Neutrophil (primary cell): ENCODE measurements around the gene MAST3.

ENCODE experiments used
- H3K27ac ChIP-seq: fragments of 200-600 bp; sonication (generic); 2 replicates; pipeline ENCODE4 v1.5.1; 2016; ENCODE audit warnings: mild to moderate bottlenecking, moderate library complexity
- H3K27me3 ChIP-seq: fragments of 200-600 bp; sonication (generic); 2 replicates; pipeline ENCODE4 v1.6.0; 2016; ENCODE audit warnings: mild to moderate bottlenecking
- H3K36me3 ChIP-seq: fragments of 200-600 bp; sonication (generic); 2 replicates; pipeline ENCODE4 v1.5.1; 2017
- H3K4me1 ChIP-seq, 2 experiments: fragments of 200-600 bp in 1 of 2; sonication (generic) in 1 of 2; 1 replicate in 1 of 2; 2 replicates in 1 of 2; pipeline versions ENCODE4 v1.5.1 to v1.6.1; 2013 to 2016; ENCODE audit warnings: low read depth in 1 of 2, low read length in 1 of 2, mild to moderate bottlenecking in 1 of 2, moderate library complexity in 1 of 2; ENCODE audit not compliant: control insufficient read depth in 1 of 2, insufficient read depth in 1 of 2
- H3K4me3 ChIP-seq, 2 experiments: fragments of 200-600 bp in 1 of 2; sonication (generic) in 1 of 2; 1 replicate in 1 of 2; 2 replicates in 1 of 2; pipeline ENCODE4 v1.5.1; 2013 to 2016; ENCODE audit warnings: low read depth in 1 of 2, low read length in 1 of 2, mild to moderate bottlenecking in 1 of 2, moderate library complexity in 1 of 2
- H3K9me3 ChIP-seq: fragments of 200-600 bp; sonication (generic); 2 replicates; pipeline ENCODE4 v1.5.1; 2016
- TF ChIP-seq, protein P1 (sequence below): fragments of 200-600 bp; sonication (generic); IDR thresholded peaks from 2 replicates; pipeline ENCODE4 v1.5.1; 2016; ENCODE audit warnings: antibody characterized with exemption

The MAST3 gene

GRCh38 chr19:18168673-18169381 lies 71.2 kb downstream of the MAST3 start:
- H3K9me3 ChIP-seq, result no peaks in the 10 kb centered on the region
- TF ChIP-seq, protein P1, sequence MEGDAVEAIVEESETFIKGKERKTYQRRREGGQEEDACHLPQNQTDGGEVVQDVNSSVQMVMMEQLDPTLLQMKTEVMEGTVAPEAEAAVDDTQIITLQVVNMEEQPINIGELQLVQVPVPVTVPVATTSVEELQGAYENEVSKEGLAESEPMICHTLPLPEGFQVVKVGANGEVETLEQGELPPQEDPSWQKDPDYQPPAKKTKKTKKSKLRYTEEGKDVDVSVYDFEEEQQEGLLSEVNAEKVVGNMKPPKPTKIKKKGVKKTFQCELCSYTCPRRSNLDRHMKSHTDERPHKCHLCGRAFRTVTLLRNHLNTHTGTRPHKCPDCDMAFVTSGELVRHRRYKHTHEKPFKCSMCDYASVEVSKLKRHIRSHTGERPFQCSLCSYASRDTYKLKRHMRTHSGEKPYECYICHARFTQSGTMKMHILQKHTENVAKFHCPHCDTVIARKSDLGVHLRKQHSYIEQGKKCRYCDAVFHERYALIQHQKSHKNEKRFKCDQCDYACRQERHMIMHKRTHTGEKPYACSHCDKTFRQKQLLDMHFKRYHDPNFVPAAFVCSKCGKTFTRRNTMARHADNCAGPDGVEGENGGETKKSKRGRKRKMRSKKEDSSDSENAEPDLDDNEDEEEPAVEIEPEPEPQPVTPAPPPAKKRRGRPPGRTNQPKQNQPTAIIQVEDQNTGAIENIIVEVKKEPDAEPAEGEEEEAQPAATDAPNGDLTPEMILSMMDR, result no peak
- H3K36me3 ChIP-seq, result no peaks in the 10 kb centered on the region
- H3K27ac ChIP-seq, result peak overlapping the region; percentile 98
- peaks cover 44 to 58% of the 10 kb centered on the region in 2 experiments for H3K4me1 ChIP-seq
- H3K27me3 ChIP-seq, result no peaks in the 10 kb centered on the region
- H3K4me3 ChIP-seq, result no peak overlapping the region

DNA sequence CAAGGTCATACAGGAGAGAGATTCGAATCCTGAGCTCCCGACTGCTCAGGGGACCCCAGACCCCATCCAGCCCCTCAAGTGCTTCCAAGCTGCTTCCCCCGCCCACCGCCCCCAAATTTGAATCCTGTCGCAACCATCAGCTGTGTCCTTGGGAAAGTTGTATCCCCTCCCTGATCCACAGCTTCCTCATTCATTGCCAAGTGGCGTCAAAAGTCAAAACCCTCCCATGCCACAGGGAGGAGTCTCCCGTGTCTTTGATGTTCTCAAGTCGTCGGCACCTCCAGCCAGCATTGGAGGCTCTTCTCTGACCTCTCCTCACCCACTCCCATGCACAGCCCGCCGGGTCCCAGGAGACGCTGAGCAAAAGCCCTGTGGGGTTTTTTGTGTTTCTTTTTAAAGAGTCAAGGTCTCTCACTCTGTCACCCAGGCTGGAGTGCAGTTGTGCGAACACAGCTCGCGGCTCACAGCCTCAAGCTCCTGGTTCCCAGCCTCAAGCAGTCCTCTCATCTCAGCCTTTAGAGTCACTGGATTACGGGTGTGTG lies 73.2 kb downstream of the MAST3 start:
- Histone ChIP-seq H3K36me3 (peaks cover 9% of the 10 kb centered on the region), H3K27me3 (peaks cover 9% of the 10 kb centered on the region), H3K9me3 (no peaks in the 10 kb centered on the region), H3K27ac (peak overlapping the region; percentile 98), H3K4me1 (peaks cover 62 to 76% of the 10 kb centered on the region in 2 experiments), H3K4me3 (peak overlapping the region; percentile 46 to 52)
- TF ChIP-seq, protein P1, result no peak

DNA sequence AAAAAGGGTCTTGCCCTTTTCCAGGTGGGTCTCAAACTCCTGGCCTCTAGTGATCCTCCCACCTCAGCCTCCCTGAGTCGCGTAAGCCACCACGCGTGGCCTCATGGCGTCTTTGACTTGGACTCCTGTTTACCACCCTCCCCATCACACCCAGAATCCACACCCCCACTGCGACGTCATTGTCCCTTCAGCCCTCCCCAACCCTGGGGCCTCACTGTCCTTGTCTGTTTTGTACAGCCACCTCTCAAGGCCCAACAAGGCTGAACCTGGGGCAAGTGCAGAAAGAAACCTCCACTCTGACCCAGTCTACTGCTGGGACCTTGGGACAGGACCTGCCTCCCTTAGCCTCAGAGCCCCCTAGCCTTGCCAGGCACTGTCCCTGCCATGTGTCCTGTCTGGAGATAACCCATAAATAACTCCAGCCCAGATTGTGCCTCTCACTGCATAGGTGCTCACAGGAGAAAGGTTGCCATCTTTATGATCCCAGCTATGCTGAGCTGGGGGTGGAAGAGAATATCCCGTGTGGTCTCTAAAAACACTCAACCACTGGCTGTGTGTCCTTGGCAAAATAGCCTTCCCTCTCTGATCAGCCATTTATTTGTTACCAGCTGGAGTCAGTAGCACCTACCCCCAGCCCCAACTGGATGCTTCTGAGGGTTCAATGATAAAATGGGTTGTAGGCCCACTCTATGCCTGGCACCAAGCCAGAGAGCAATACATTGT lies 74.2 kb downstream of the MAST3 start:
- peaks cover 15% of the 10 kb centered on the region for H3K27me3 ChIP-seq
- H3K4me1 ChIP-seq, result peaks cover 69 to 83% of the 10 kb centered on the region in 2 experiments
- H3K36me3 ChIP-seq, result peaks cover 18% of the 10 kb centered on the region
- peak overlapping the region; percentile 98 for H3K27ac ChIP-seq
- TF ChIP-seq, protein P1, result no peak
- no peak overlapping the region for H3K4me3 ChIP-seq
- H3K9me3 ChIP-seq, result no peaks in the 10 kb centered on the region

GRCh38 chr19:18172331-18173053 lies 74.9 kb downstream of the MAST3 start:
- Histone ChIP-seq H3K27me3 (peaks cover 19% of the 10 kb centered on the region), H3K9me3 (no peaks in the 10 kb centered on the region), H3K36me3 (peaks cover 25% of the 10 kb centered on the region), H3K4me1 (peaks cover 76 to 89% of the 10 kb centered on the region in 2 experiments), H3K27ac (peak overlapping the region; percentile 98), H3K4me3 (peak overlapping the region; percentile 73 to 84)
- TF ChIP-seq, protein P1, result no peak

DNA sequence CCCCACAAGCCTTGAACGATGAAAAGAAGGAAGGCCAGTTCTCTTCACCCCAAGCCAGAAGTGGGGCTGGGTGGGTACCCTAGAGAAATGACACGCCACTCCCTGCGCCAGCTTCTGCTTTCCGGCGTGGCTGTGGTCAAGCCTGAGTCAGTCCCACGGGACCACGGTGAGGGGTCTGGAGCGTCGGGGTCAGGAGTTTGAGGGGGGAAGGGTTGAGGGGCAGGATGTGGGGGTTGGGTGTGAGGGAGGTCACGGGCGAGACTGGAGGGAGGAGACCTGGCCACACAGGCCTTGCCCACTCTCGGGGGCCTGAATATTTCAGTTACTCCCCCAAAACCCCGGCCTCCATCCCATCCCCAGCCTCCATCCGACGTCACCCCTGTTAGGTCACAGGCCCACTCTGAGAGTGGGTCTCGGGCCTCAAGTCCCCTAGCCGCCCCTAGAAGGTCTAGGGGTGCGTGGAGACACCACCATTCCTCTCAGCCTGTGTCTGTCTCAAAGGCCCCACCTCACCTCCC lies 75.5 kb downstream of the MAST3 start:
- Histone ChIP-seq H3K27ac (peak overlapping the region; percentile 98), H3K4me3 (peak overlapping the region; percentile 73 to 84), H3K36me3 (peaks cover 32% of the 10 kb centered on the region), H3K9me3 (no peaks in the 10 kb centered on the region), H3K27me3 (peaks cover 19% of the 10 kb centered on the region), H3K4me1 (peaks cover 74 to 86% of the 10 kb centered on the region in 2 experiments)
- TF ChIP-seq, protein P1, result no peak
